Upper lobe of left lung (tissue), 4 donors: ENCODE data around the gene LRPPRC.

Experiments used
- EP300 ChIP-seq, 4 donors: sonication (generic); formaldehyde crosslinking; IDR thresholded peaks; one replicate each; pipeline ENCODE4 v1.5.1; 2017; ENCODE audit warnings: antibody characterized with exemption in 4 of 4, control low read depth in 2 of 4
- POLR2AphosphoS5 ChIP-seq, 2 donors: sonication (generic); formaldehyde crosslinking; IDR thresholded peaks; one replicate each; pipeline ENCODE4 v1.5.1; 2017; ENCODE audit warnings: antibody characterized with exemption in 2 of 2
- TF ChIP-seq, protein P1 (sequence below), 6 experiments: fragments of 450-650 bp in 4 of 6; fragments of 200-600 bp in 2 of 6; sonication (generic) in 2 of 6; IDR thresholded peaks; one replicate each; pipeline ENCODE4 v1.5.1; 2016 to 2019; ENCODE audit warnings: antibody characterized with exemption in 6 of 6

DNA sequence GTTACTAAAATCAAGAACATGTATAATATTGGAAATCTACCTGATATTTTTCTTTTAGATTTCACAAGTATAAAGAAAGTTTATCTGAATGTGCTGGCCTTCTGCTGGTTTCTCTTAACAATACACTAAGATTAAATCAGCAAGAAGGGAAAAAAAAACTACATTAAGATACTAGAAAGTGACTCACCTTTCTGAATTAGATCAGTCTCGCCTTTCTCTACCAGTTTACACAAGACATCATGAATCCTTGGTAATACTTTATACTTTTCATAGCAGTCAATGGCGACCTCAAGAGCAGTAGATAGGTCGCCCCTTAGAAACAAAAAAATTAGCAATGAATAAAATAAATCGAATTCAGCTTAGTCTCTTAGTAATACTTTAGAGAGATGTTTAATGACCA is 61.2 kb downstream of the LRPPRC start:
- TF ChIP-seq POLR2AphosphoS5 (IDR thresholded peaks at IDR 0.05) = no peak
- TF ChIP-seq, protein P1, sequence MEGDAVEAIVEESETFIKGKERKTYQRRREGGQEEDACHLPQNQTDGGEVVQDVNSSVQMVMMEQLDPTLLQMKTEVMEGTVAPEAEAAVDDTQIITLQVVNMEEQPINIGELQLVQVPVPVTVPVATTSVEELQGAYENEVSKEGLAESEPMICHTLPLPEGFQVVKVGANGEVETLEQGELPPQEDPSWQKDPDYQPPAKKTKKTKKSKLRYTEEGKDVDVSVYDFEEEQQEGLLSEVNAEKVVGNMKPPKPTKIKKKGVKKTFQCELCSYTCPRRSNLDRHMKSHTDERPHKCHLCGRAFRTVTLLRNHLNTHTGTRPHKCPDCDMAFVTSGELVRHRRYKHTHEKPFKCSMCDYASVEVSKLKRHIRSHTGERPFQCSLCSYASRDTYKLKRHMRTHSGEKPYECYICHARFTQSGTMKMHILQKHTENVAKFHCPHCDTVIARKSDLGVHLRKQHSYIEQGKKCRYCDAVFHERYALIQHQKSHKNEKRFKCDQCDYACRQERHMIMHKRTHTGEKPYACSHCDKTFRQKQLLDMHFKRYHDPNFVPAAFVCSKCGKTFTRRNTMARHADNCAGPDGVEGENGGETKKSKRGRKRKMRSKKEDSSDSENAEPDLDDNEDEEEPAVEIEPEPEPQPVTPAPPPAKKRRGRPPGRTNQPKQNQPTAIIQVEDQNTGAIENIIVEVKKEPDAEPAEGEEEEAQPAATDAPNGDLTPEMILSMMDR (IDR thresholded peaks at IDR 0.05) = no peak
- TF ChIP-seq EP300 (IDR thresholded peaks at IDR 0.05) = no peak
